GM18909 (cell line): ENCODE results near the gene PCIF1.
"Not testable (repeated sequence)": the region's sequence is repeated elsewhere in the genome, so short reads cannot be mapped to it uniquely, and the experiment has no call there.

ENCODE experiments used
- ATAC-seq: cut with Tn5 transposase; IDR thresholded peaks from one replicate; pipeline ENCODE4 v1.9.1; 2021; ENCODE audit warnings: mild to moderate bottlenecking; ENCODE audit not compliant: unreplicated experiment, poor library complexity

PCIF1 gene

GRCh38 chr20:45944965-45945677 lies 10.6 kb downstream of the PCIF1 start:
- no peak for ATAC-seq

- no peak for ATAC-seq
These were observed 11.2 kb downstream of the PCIF1 start for GRCh38 chr20:45945678-45946148.

- ATAC-seq, result no peak
These were observed 11.9 kb downstream of the PCIF1 start for GRCh38 chr20:45946149-45946970.

GRCh38 chr20:45947110-45947866 lies 12.8 kb downstream of the PCIF1 start:
- ATAC-seq, result no peak

GRCh38 chr20:45948261-45948733 lies 13.8 kb downstream of the PCIF1 start:
- no peak for ATAC-seq

- ATAC-seq, result no peak
These were observed 14.5 kb downstream of the PCIF1 start for GRCh38 chr20:45948742-45949541.

- no peak for ATAC-seq
These were observed 15.3 kb downstream of the PCIF1 start for GRCh38 chr20:45949542-45950329.

- no peak for ATAC-seq
These were observed 15.8 kb downstream of the PCIF1 start for GRCh38 chr20:45950330-45950646.

GRCh38 chr20:45951925-45952834 lies 17.7 kb downstream of the PCIF1 start:
- ATAC-seq, result no peak

DNA sequence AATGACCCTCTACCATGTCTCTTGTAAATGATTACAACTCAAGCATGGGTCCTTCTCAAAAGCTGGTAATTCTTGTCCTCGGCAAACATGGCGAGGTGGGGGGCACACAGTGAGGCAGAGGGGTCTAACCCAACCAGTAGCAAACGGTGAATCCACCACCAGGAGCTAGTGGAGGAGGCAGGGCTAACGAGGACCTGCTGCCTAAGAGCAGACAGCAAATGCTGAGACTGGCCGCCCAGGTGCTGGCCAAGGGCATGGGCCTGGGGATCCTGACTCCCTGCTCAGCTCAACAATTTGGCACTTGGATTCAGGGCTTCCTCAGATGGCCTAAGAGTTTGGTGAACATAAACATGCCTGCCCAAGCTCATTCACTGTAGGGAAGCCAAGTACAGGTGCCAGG lies 18.4 kb downstream of the PCIF1 start:
- ATAC-seq, result no peak

- ATAC-seq, result no peak
These were observed 19.2 kb downstream of the PCIF1 start for GRCh38 chr20:45953672-45954071.

DNA sequence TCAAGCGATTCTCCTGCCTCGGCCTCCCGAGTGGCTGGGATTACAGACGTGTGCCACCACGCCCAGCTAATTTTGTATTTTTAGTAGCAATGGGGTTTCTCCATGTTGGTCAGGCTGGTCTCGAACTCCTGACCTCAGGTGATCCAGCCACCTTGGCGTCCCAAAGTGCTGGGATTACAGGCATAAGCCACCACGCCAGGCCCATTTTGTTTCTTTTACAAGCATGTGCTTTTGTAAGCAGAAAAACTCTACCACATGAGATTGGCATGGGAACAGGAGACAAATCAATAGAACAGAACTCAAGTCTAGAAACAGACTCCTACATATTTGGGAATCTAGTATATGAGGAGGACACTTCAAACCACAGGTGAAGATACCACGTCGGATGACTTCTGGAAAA lies 21.8 kb downstream of the PCIF1 start:
- not testable (repeated sequence) for ATAC-seq

DNA sequence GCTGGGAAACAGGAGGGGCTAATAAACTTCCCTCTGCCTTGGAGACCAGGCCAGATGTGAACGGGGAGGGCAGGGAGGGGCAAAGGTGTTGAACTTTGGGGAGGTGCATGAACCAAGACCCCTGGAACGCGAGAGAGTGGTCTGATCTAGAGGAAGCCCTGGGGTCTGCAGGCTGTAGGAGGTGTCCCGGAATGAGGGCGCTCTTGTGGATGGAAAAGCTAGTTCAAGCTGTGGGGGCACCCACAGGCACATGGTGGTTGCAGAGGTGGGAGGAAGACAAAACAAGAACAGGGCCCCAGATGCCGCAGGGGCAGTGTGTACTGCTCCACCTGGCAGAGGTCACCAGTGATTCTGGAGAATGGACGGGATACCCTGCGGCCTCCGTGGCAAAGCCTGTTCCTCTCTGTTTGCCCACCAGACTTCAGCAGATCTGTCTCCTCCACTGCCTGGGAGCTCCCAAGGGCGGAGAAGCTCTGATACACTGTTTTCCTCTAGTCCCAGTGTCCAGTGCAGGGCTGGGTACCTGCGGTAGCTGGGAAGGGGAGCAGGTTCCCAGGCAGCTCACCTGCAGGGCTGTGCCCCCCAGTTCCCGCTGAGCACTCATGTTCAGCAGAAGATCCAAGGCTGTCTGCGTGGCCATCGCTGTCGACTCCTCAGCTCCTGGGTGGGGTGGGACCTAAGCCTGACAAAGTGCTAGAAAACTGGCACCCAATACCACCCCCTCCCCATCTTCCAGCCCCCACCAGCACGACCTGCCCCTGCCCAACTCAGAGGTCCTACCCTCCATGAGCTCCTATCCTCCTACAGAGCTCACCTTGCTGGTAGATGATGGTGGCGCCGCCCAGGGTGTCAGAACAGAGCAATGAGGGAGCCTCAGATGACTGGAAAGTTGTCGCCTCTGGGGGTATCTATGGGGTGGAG lies 22.8 kb downstream of the PCIF1 start:
- ATAC-seq, result no peak

DNA sequence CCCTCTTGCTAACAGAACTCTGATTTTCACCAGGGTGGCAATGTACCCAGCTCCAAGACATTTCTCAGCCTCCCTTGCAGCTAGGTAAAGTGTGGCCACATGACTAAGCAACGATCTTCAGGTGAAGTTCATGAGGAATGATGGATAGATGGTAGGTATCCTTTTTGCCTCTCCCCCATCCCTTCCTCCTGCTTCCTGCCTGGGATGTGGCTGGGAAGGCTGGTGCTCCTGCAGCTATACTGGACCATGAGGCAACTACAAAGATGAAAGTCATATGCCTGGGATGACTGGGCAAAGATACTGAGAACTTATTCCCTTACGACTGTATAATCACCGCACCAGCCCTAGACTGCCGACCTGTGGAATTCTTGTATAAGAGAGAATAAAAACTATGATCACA lies 24.1 kb downstream of the PCIF1 start:
- ATAC-seq, result no peak

- no peak for ATAC-seq
These were observed 24.6 kb downstream of the PCIF1 start for GRCh38 chr20:45959126-45959525.

- no peak for ATAC-seq
These were observed 25.6 kb downstream of the PCIF1 start for GRCh38 chr20:45959956-45960630.
